HG03442 (cell line): Measurements from ENCODE around the gene FAM237B.
"Not testable (repeated sequence)": the region's sequence is repeated elsewhere in the genome, so short reads cannot be mapped to it uniquely, and the experiment has no call there.

Experiments used
- ATAC-seq: cut with Tn5 transposase; IDR thresholded peaks from one replicate; pipeline ENCODE4 v1.9.1; 2021; ENCODE audit warnings: mild to moderate bottlenecking, moderate library complexity; ENCODE audit not compliant: unreplicated experiment

FAM237B gene

DNA sequence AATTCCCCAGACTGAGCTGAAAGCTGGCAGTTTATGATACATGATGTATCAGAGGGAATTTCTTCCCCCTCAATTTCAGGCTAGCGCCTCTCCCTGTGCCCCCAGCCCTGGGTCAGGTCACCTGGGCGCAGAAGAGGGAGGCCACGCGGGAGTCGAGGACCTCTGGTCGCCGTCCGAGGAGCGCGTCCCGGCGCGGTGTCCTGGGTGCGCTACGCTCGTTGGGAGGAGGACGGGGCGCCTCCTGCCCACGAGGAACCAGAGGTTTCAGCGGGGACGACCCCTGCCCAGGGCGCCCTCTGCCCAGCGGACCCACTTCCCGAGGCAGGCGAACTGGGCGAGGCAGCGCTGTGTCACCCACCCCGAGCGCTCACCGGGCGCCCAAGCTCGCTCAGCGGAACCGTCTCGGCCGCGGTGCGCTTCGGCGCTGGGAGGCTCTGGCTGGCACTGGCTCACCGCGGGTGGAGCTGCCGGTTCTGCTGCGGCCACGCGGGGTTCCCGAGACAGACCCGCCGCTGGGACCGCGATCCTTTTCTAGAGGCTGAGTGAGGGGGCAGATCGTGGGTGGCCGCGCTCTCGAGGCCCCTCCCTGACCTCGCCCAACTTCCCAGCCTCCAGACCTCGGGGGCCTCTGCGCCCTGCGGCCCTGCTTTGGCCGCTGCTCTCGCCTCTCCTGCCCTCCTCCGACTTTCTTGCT, at the start of gene FAM237B:
TSS of gene FAM237B (minus strand) at position 504 of the 694 bp plus-strand sequence. CDS start 1,556 bp downstream, outside the sequence.
- ATAC-seq, result no peak

DNA sequence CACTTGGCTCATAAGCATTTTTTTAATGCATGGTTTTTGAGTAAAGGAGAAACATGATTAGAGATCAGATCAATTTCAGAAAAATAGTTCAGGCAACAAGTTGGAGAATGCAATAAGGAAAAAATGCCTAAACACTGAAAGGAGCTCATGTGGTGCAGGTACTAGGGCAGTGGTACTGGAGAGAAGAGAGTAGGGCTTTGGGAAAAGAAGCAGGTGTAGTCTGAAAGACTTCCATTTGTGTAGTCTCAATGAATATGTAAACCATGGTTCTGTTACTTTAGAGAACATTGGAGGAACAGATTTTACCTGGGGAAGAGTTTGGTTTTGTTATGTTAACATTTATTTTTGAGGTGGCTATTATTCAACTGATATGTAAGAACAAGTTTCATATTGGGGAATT, 30.9 kb upstream of the FAM237B start:
- ATAC-seq, result no peak

DNA sequence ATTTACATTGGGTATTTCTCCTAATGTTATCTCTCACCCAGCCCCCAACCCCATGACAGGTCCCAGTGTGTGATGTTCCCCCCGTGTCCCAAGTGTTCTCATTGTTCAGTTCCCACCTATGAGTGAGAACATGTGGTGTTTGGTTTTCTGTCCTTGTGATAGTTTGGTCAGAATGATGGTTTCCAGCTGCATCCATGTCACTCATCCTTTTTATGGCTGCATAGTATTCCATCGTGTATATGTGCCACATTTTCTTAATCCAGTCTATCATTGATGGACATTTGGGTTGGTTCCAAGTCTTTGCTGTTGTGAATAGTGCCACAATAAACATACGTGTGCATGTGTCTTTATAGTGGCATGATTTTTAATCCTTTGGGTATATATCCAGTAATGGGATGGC, 28.9 kb upstream of the FAM237B start:
- ATAC-seq, result not testable (repeated sequence)

DNA sequence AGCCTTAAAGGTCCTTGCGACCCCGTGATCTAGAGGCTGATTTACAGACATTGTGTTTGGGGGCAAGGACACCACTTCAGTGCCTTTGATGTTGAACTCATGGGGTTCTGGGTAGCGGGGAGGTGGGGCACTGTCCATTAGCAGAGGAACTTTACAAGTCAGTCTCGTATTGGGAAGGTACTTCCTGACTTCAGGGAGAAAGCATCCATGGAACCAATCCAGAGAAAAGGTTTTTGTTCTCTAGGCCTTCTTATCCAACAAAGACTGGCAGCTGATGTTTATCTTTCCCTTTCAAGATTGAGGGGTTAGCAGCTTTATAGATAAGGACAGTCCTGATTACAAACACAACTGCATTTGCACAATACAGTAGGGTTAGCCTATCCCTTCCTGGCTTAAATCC, 28.2 kb upstream of the FAM237B start:
- no peak for ATAC-seq

DNA sequence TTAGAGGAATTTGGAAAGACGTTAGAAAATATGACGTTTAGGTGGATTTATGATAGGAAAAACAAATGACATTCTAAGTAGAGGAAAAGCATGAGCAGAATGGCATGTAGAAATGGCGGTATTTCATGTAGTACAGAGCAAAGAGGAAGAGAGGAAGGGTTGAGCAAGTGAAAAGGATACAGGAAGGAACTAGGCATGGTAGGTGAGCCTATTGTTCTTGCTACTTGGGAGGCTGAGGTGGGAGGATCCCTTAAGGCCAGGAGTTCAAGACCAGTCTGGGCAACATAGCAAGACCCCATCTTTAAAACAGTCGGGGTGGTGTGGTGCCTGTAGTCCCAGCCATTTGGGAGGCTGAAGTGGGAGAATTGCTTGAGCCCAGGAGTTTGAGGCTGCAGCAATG, 26.7 kb upstream of the FAM237B start:
- no peak for ATAC-seq

DNA sequence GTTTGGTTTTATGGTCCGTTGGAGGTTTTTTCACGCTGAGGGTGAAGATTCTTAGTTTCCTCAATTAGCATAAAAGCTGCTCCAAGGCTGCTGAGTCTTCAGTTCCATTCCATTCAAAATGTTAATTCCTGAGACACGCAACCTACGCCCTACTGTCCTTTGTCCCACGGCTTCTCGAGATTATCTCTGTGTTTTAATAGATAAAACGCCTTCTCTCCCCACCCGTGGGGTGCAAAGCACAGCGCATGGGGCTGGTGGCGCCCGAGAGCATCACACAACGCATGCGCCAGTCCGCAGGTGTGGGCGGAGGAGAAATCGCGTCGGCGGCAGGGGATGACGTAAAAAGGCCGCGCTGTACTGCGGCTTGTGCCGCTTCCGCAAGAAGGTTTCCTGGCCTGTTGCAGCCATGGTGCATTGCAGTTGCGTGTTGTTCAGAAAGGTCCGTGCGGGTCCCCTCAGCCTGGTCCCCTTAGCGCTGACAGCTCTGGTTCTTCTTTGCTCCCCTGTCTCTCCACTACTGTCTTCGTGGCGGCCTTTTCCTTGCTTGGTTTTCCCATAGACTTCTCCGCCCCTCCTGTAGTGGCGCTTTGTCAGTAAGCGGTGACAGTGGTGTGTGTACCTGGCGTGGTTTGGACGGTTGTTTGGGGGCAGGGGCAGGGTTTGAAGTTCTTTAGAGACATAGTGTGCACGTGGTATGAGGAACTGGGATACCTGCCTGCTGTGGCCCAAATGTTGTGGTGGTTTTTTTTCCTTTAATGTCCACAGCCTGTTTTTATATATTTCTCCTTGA, 25.4 kb upstream of the FAM237B start, which contains the start of gene GTPBP10:
TSS of gene GTPBP10 (plus strand) at position 381 of the 790 bp plus-strand sequence. CDS start at position 407, 26 bp downstream.
- peak; percentile 92 for ATAC-seq

DNA sequence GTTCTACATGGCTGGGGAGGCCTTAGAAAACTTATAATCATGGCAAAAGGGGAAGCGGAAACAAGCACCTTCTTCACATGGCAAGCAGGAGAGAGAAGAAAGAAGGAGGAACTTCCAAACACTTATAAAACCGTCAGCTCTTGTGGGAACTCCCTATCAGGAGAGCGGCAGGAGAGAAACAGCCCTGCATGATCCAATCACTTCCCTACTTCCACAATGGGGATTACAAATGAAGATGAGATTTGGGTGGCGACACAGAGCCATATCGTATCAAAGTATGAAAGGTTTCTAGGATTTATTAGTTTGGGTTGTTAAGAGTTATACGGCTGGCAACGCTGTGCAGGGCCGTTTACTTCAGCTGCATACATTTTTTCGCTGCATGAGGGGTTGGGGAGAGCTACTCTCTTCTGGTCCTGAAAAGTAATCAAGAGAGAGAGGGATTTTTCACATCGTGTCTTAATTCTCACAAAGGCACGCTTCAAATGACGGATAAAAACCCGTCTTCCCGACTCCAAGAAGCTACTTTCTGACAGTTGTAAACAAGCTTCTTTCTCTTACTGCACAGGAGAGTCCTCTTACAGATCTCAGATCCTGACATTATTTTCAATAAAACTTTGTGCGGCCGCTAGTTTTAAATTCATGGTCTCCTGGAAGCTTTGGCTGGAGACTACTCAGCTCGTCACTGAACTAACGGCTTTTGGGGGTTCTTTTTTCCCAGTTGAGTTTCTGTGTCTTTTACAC, 24.7 kb upstream of the FAM237B start:
- ATAC-seq, result peak; percentile 12

DNA sequence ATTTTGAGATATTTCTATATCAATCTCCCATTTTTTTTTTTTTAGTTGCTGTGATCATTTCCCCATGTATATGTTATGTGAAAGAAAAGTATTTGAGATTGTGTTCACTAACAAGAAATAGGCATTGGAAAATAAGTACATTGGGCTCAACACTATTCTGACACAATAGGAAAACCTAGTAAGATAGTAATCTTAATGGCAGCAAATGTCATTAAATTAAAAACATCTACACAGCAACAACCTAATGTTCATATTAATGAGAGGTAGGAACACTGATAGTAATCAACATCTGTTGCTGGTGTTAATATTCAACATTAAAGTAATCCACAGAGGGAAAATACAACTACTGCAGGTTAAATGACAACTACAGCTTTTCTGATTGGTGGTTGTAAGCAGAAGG, 23.9 kb upstream of the FAM237B start:
- ATAC-seq, result no peak

DNA sequence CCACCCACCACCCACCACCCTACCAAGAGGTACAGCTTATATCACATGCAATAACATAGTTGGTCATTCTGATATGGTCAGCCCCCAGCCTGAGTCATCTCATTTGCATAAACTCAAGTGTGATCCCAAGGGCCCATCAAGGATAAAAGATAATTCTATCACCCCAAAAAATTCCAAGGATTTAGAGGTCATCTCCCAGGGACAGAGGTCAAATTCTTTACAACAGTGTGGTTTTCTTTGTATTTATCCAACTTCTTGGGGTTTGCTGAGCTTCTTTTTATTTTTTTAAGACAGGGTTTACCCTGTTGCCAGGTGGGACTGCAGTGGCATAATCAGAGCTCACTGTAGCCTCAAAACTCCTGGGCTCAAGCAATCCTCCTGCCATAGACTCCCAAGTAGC, 16.0 kb upstream of the FAM237B start:
- ATAC-seq, result no peak

DNA sequence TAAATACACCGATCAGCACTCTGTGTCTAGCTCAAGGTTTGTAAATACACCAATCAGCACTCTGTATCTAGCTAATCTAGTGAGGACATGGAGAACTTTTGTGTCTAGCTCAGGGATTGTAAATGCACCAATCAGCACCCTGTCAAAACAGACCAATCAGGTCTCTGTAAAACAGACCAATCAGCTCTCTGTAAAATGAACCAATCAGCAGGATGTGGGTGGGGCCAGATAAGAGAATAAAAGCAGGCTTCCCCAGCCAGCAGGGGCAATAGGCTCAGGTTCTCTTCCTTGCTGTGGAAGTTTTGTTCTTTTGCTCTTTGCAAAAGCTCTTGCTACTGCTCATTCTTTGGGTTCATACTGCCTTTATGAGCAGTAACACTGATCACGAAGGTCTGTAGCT, 13.8 kb upstream of the FAM237B start:
- ATAC-seq, result not testable (repeated sequence)

DNA sequence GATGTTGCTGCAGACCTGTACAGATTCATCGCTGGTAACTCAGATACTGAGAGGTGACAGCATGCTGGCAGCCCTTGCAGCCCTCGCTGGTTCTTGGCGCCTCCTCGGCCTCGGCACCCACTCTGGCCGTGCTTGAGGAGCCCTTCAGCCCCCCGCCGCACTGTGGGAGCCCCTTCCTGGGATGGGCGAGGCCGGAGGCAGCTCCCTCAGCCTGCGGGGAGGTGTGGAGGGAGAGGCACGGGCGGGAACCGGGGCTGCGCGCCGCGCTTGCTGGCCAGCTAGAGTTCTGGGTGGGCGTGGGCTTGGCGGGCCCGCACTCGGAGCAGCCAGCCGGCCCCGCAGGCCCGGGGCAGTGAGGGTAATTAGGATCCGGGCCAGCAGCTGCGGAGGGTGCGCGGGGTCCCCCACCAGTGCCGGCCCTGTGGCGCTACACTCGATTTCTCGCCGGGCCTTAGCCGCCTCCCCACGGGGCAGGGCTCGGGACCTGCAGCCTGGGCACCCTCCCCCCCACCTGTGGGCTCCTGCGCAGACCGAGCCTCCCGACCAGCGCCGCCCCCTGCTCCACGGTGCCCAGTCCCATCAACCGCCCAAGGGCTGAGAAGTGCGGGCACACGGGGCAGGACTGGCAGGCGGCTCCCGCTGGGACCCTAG, 13.2 kb upstream of the FAM237B start:
- ATAC-seq, result no peak

DNA sequence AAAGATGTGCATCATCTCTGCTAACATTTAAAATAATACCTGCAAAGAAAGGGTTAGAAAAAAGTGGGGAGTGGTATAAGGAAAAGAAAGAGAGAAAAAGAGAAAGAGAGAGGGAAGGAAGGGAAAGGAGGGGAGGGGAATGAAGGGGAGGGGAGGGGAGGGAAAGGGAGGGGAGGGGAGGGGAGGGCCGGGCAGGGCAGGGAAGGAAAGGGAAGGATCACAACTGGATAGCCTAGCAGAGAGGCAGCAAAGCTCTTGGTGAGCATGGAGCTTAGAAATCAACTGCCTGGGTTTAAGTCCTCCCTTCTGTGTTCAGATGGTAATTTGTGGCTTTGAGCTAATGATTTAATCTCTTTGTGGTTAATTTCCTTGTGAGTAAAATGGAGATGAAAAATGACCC, 5.4 kb upstream of the FAM237B start:
- no peak for ATAC-seq

DNA sequence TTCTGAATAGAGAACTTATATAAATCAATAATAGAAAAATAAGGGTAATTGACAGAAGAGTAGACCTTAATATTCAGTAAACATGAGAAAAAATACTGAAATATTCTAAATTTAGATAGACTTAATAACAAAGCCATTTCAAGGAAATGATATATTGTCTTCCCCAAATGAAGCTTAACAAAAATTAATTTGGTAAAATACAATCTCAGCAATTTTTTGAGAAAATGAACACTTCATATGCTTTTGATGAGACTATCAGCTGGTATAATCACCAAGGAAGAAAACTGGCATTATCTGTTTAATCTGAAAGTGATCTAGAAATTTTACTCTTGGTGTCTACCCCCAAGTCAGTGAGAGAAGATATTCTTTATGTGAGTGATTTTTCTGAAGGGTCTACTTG, 1.7 kb upstream of the FAM237B start:
- no peak for ATAC-seq

DNA sequence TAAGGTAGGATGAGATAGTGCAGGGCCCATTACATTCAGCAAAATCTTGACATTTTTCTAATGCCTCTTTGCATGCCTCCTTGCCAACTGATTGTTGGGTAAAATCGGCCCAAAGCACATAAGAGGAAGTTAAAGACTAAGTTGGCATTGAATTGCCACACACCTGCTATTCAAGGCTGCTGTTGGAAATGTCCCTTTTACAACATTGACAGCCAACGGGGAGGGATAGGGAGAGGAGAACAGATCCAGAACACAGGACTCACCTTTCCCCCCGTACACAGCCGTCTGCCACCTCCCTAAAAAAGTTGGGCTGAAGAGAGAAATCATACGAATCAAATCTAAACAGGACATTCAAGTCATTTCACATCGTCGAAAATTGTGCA, 695 bp downstream of the FAM237B start:
- ATAC-seq, result no peak

DNA sequence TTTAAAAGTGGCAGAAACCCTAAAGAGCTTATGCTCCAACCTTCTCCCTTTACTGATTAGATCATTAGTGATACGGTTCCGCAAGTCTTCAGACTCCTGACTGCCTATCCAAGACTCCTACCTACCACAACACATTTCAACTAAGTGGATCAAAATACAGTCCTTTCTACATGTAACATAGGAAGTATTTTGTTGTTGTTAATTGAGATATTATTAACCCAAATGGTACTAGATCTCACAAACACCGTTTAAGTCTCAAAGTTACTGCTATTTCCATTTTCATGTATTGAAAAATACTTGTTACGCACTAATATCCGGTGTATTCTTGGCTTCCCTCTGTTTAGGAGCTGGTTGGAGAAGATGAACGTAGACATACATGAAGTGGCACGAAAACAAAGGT, 1.1 kb downstream of the FAM237B start:
- no peak for ATAC-seq

DNA sequence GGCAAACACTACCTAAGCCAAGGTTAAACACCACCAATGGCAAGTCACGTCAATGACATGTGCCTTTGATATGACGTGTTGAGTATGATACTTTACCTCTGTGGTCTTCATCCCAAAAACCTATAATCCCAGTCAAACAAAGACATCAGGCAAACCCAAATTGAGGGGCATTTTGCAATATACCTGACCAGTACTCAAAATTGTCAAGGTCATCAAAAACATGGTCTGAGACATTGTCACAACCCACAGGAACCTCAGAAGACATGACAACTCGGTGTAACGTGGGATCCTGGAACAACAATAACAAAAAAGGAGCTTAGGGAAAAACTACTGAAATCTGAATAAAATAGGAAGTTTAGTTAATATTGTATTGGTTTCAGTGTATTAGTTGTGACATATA, 7.2 kb downstream of the FAM237B start:
- ATAC-seq, result no peak

DNA sequence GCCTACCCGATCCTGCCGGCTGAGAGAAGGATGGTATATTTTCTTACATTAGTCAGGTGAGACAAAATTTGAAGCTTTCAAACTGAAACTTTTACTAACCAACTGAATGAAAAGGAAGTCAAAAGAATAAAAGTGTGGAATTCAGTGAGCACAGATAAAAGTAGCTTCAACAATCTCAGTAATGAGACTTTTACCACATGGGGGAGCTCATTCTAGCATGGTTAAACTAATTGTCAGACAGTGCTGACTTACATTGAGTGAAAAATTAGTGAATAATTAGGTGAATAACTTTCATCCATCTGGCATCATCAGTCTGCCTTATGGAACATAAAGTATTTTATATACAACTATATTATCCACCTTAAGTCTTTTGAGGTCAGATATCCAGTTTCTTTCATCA, 8.4 kb downstream of the FAM237B start:
- no peak for ATAC-seq

DNA sequence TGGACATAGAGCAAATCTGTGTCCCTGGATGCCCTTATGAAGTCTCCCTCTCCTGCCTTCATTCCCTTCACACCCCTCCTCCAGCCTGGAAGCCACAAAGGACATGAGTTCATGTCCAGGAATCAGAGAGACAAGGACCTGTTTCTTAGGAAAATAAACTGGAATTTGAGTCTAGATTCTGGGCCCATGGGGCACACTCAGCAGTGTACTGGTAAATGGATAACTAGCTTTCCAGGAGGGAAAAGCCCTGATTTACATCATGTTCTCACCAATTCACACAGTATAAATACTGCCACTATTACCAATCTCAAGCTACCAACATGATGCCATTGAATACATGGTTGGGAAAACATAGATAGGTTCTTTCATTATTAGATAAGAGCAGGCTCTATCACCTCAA, 9.9 kb downstream of the FAM237B start:
- no peak for ATAC-seq

DNA sequence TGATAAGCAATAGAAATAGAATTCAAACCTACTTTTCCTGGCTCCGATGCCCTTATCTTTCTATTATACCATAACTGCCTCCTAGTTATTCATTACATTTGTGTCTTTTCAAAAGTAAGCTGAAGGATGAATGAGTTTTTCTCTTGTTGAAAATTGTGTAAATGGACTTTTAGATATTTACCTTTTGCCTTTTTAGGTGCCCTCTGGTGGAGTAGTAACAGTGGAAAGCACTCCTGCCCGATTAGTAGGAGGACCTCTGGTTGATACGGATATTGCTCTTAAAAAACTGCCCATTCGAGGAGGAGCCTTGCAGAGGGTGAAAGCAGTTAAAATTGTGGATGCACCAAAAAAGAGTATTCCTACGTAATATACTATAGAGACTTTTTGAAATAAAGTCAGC, 11.2 kb downstream of the FAM237B start:
- no peak for ATAC-seq

DNA sequence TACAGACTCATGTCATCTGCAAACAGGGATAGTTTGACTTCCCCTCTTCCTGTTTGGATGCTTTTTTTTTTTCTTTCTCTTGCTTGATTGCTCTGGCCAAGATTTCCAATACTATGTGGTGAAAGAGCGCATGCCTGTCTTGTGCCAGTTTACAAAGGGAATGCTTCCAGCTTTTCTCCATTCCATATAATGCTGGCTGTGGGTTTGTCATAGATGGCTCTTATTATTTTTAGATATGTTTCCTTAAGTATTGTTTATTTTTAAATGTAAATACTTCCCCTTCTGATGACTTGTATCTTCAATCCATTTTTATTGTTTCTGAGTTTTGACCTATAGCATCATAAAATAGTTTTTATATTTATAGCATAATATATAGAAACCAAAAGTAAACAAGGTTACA, 17.9 kb downstream of the FAM237B start:
- no peak for ATAC-seq
